ENCODE results near the gene LIPG. TPM values are rescaled to one million over a fixed set of nuclear protein-coding genes. Genes with fewer than 3 reads are reported as not detected.

Gene LIPG
- total RNA-seq, 1 experiment from 2014 or later, result 6.1 TPM

DNA sequence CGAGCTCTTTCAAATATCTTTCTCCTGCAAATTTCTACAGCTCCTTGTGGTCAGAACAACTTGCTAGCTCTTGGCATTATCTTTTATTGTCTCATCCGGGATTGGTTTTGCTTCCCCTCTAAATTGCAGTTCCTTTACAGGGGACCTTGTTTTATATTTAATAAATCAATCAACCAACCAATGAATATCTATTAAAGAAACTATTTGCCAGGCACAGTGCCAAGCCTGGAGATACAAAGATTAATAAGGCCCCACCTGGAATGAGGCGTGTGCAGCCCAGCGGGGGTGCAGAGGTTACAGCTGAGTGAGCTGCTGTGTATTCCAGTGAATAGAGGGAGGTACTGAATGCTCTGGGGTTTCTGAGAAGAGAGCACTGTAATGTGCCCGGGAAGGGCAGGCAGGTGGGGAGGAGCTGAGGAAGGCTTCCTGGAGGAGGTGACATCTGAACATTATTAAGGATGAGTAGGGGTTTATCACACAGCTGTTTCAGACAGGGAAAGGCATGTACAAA lies 51.8 kb downstream of the LIPG start:
- Histone ChIP-seq H3K23ac (ENCODE audit: insufficient read length, low read depth, low read length) (no peak overlapping the region), H3K56ac (ENCODE audit: insufficient read length, low read depth, low read length) (no peak overlapping the region), H3T11ph (ENCODE audit: low read length) (no peak overlapping the region), H4K20me1 (ENCODE audit: control insufficient read depth, insufficient read depth, insufficient read length) (no peaks in the 10 kb centered on the region), H3K4ac (ENCODE audit: low read depth, low read length) (no peak overlapping the region), H2BK120ac (ENCODE audit: low read depth, low read length, poor library complexity, severe bottlenecking) (no peak overlapping the region), H3K79me2 (ENCODE audit: insufficient read depth, low read length) (no peaks in the 10 kb centered on the region), H3K18ac (ENCODE audit: insufficient read length, low read depth, low read length) (no peak overlapping the region), H4K91ac (ENCODE audit: insufficient read length, low read depth, low read length) (no peak overlapping the region), H3K79me1 (ENCODE audit: insufficient read depth, low read depth, low read length, poor library complexity, severe bottlenecking) (no peaks in the 10 kb centered on the region), H2BK20ac (ENCODE audit: low read depth, low read length, poor library complexity, severe bottlenecking) (no peak overlapping the region), H2BK12ac (ENCODE audit: insufficient read length, low read depth, low read length) (no peak overlapping the region), H3K23me2 (ENCODE audit: insufficient read length, low read depth, low read length, poor library complexity, severe bottlenecking) (peaks cover 3% of the 10 kb centered on the region), H2AFZ (ENCODE audit: low read length) (no peak overlapping the region), H3K14ac (ENCODE audit: insufficient read depth, low read length) (no peak overlapping the region), H3K27ac (ENCODE audit: insufficient read length, low read depth, low read length) (peak overlapping the region; percentile 10), H3K4me2 (ENCODE audit: insufficient read depth, insufficient read length, low read length) (peak overlapping the region; percentile 2), H2AK5ac (ENCODE audit: insufficient read length, low read length) (no peak overlapping the region), H3K9ac (ENCODE audit: extremely low read depth, insufficient read length, low read length) (no peak overlapping the region), H4K8ac (replicated peaks; ENCODE audit: insufficient read length, low read depth, low read length) (no peak overlapping the region), H2BK15ac (ENCODE audit: low read depth, low read length) (no peak overlapping the region), H3K9me3 (ENCODE audit: control insufficient read depth, low read depth, low read length) (no peaks in the 10 kb centered on the region), H3K4me1 (ENCODE audit: insufficient read depth, low read length) (peaks cover 6% of the 10 kb centered on the region), H4K5ac (ENCODE audit: insufficient read length, low read depth, low read length) (no peak overlapping the region), H2BK5ac (ENCODE audit: insufficient read length, low read length) (no peak overlapping the region), H3K27me3 (ENCODE audit: insufficient read depth, low read length) (no peaks in the 10 kb centered on the region)
- peak overlapping the region; percentile 20 to 96 (median 76); a peak in 4 of 7 replicates for H3K27ac Mint-ChIP-seq
- peak overlapping the region; percentile 30 to 56; a peak in 4 of 5 replicates for H3K4me3 Mint-ChIP-seq
- H3K9me3 Mint-ChIP-seq, result no peaks in the 10 kb centered on the region; a peak in 1 of 5 replicates
- WGBS (ENCODE audit: extremely low coverage, insufficient read length, low lambda C conversion rate), result no CpG with 5 or more reads among the region's 5 CpGs
- H3K36me3 Mint-ChIP-seq (ENCODE audit: insufficient read depth in 1 of 3, low read depth in 3 of 3), result no peaks in the 10 kb centered on the region
- TF ChIP-seq, protein P1, sequence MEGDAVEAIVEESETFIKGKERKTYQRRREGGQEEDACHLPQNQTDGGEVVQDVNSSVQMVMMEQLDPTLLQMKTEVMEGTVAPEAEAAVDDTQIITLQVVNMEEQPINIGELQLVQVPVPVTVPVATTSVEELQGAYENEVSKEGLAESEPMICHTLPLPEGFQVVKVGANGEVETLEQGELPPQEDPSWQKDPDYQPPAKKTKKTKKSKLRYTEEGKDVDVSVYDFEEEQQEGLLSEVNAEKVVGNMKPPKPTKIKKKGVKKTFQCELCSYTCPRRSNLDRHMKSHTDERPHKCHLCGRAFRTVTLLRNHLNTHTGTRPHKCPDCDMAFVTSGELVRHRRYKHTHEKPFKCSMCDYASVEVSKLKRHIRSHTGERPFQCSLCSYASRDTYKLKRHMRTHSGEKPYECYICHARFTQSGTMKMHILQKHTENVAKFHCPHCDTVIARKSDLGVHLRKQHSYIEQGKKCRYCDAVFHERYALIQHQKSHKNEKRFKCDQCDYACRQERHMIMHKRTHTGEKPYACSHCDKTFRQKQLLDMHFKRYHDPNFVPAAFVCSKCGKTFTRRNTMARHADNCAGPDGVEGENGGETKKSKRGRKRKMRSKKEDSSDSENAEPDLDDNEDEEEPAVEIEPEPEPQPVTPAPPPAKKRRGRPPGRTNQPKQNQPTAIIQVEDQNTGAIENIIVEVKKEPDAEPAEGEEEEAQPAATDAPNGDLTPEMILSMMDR (conservative IDR thresholded peaks at IDR 0.05), result no peak
- H3K4me1 Mint-ChIP-seq, result peaks cover 45 to 55% of the 10 kb centered on the region in 2 experiments
- peak; percentile 35 for DNase-seq
- peaks cover 17% of the 10 kb centered on the region for H3K27me3 Mint-ChIP-seq (ENCODE audit: low read depth)
